NOMO-1 (cell line): ENCODE results near the gene WDR75.
A peak's percentile ranks its signal among the peaks of the same experiment; 100 is the strongest.
"Not testable (repeated sequence)": the region's sequence is repeated elsewhere in the genome, so short reads cannot be mapped to it uniquely, and the experiment has no call there.

Experiments
- DNase-seq, 2 experiments: peaks; one replicate each; lab custom pipeline; 2025; ENCODE audit not compliant: unreplicated experiment in 2 of 2; lab: John Stamatoyannopoulos, UW

The WDR75 gene

GRCh38 chr2:189439342-189439741 is 1.9 kb upstream of the WDR75 start:
- DNase-seq: no peak

- no peak for DNase-seq
Measured at GRCh38 chr2:189440644-189440946, 679 bp upstream of the WDR75 start.

GRCh38 chr2:189441709-189442074 is 418 bp downstream of the WDR75 start:
- DNase-seq: no peak

GRCh38 chr2:189442468-189442867 is 1.2 kb downstream of the WDR75 start:
- no peak for DNase-seq

GRCh38 chr2:189444322-189444721 is 3.0 kb downstream of the WDR75 start:
- peak in 1 of 2 experiments; percentile 17 for DNase-seq

- DNase-seq: no peak
Measured at GRCh38 chr2:189446780-189447179, 5.5 kb downstream of the WDR75 start.

- DNase-seq: no peak
Measured at GRCh38 chr2:189454009-189454408, 12.7 kb downstream of the WDR75 start.

GRCh38 chr2:189465076-189465475 is 23.8 kb downstream of the WDR75 start:
- DNase-seq: peak in 1 of 2 experiments; percentile 10

- no peak for DNase-seq
Measured at GRCh38 chr2:189465478-189465877, 24.2 kb downstream of the WDR75 start.

GRCh38 chr2:189466046-189466445 is 24.8 kb downstream of the WDR75 start:
- no peak for DNase-seq

- DNase-seq: peak; percentile 27 to 45
Measured at GRCh38 chr2:189466656-189467055, 25.4 kb downstream of the WDR75 start.

GRCh38 chr2:189467160-189467559 is 25.9 kb downstream of the WDR75 start:
- DNase-seq: no peak

GRCh38 chr2:189467593-189467992 is 26.3 kb downstream of the WDR75 start:
- no peak for DNase-seq

GRCh38 chr2:189474526-189474925 is 33.3 kb downstream of the WDR75 start:
- no peak for DNase-seq

- DNase-seq: no peak
Measured at GRCh38 chr2:189477756-189478155, 36.5 kb downstream of the WDR75 start.

GRCh38 chr2:189478289-189478688 is 37.0 kb downstream of the WDR75 start:
- not testable (repeated sequence) for DNase-seq

GRCh38 chr2:189481071-189481470 is 39.8 kb downstream of the WDR75 start:
- DNase-seq: no peak

GRCh38 chr2:189483571-189483970 is 42.3 kb downstream of the WDR75 start:
- DNase-seq: no peak

GRCh38 chr2:189483980-189484740 is 42.9 kb downstream of the WDR75 start:
- DNase-seq: no peak

GRCh38 chr2:189485146-189485545 is 43.9 kb downstream of the WDR75 start:
- DNase-seq: no peak

GRCh38 chr2:189486237-189486770 is 45.0 kb downstream of the WDR75 start:
- no peak for DNase-seq

GRCh38 chr2:189487283-189488007 is 46.2 kb downstream of the WDR75 start:
- DNase-seq: no peak
